Effector memory CD4-positive, alpha-beta T cell (primary cell): ENCODE data around the gene ABCA7.

Source experiments
- DNase-seq, 3 donors: peaks; one replicate each; pipeline ENCODE4 v3.0.0-alpha.2; 2020
- H3K27ac ChIP-seq: 2 replicates; pipeline ENCODE4 v1.7.0; 2013; ENCODE audit warnings: mild to moderate bottlenecking, low read length, moderate library complexity; ENCODE audit not compliant: insufficient read depth, poor library complexity, severe bottlenecking
- H3K27me3 ChIP-seq: replicated peaks from 2 replicates; pipeline ENCODE4 v1.7.0; 2013; ENCODE audit warnings: mild to moderate bottlenecking, low read length; ENCODE audit not compliant: insufficient read depth, control insufficient read depth, poor library complexity, severe bottlenecking
- H3K36me3 ChIP-seq: 2 replicates; pipeline ENCODE4 v1.7.0; 2013; ENCODE audit warnings: mild to moderate bottlenecking, low read length, moderate library complexity; ENCODE audit not compliant: control insufficient read depth, insufficient read depth
- H3K4me1 ChIP-seq: 2 replicates; pipeline ENCODE4 v1.7.0; 2013; ENCODE audit warnings: low read length, mild to moderate bottlenecking; ENCODE audit not compliant: control insufficient read depth, insufficient read depth, poor library complexity, severe bottlenecking
- H3K4me3 ChIP-seq: 2 replicates; pipeline ENCODE4 v1.7.0; 2013; ENCODE audit warnings: low read length, low read depth, mild to moderate bottlenecking; ENCODE audit not compliant: insufficient read depth, poor library complexity, severe bottlenecking
- H3K9me3 ChIP-seq: 2 replicates; pipeline ENCODE4 v1.7.0; 2013; ENCODE audit warnings: mild to moderate bottlenecking, low read length, moderate library complexity; ENCODE audit not compliant: control insufficient read depth

ABCA7 gene

DNA sequence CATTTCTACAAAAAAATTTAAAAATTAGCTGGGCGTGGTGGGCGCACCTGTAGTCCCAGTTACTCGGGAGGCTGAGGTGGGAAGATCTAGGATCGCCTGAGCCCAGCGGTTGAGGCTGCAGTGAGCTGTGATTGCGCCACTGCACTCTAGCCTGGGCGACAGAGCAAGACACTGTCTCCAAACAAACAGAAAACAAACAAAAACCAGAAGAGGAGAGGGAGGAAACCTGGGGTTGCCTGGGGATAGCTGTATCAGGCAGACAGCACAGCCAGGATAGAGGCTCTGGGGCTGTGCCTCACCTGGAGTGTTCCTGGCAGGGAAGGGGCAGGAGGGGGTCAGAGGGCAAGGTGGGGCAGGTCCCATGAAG lies 57.9 kb downstream of the ABCA7 start:
- H3K4me1 ChIP-seq, result peaks cover 35% of the 10 kb centered on the region
- no peak for DNase-seq
- no peak overlapping the region for H3K27ac ChIP-seq
- H3K36me3 ChIP-seq, result peaks cover 5% of the 10 kb centered on the region
- H3K9me3 ChIP-seq, result no peaks in the 10 kb centered on the region
- no peak overlapping the region for H3K4me3 ChIP-seq
- H3K27me3 ChIP-seq, result no peaks in the 10 kb centered on the region

DNA sequence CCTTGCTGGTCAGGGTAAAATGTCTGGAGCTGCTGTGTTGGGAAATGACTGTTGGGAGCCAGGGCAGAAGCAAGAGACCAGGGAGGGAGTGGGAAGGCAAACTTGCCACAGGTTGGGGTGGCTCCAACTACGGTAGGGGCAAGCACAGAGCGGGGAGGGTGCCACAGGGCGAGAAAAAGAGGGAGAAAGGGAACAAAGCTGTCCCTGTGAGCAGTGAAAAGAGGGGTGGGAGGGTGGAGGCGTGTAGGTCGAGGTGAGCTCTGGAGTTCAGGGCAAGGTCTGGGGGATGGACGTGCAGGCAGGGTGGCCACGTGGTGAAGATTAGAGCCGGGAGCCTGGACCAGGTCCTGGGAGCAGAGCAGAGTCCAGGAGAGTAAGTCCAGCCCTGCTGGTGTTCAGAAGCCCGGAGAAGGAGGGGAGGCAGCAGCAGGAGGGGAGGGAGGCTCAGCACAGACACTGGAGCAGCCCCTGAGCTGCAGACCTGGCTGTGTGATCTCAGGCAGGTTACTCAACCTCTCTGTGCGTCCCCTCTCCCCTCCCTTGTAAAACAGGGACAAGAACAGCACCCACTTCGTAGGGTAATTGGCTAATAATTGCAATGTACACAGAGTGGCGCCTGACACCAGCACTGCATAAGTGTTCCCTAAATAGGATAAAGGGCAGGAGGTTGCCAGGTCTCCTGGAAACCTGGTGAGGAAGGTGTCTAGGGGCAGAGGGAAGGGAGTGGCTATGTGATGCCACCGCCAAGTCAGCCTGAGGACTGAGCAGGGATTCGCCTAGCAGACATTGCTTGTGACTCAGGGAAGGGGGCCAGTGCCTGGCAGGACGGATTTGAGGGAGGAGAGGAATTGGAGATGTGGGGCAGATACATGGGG lies 58.5 kb downstream of the ABCA7 start:
- Histone ChIP-seq H3K27me3 (no peaks in the 10 kb centered on the region), H3K4me1 (peaks cover 40% of the 10 kb centered on the region), H3K4me3 (no peak overlapping the region), H3K36me3 (peaks cover 2% of the 10 kb centered on the region), H3K9me3 (no peaks in the 10 kb centered on the region), H3K27ac (no peak overlapping the region)
- DNase-seq, result no peak

DNA sequence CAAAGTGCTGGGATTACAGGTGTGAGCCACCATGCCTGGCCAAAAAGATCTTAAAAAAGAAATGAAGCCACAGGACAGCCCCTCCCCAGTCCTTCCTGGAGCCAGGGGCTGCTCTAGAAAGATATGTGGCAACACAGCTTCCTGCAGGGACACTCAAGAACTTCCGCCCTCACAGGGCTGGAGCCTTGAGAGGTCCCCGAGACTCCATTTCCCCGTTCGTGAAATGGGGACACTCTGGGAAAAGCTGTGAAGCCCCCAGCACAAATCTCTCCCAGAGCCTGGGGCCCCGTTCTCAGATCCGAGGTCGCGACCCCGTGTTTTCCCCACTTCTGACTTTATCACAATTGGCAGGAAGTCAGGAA lies 61.4 kb downstream of the ABCA7 start:
- Histone ChIP-seq H3K4me3 (no peak overlapping the region), H3K27me3 (no peaks in the 10 kb centered on the region), H3K4me1 (peaks cover 28% of the 10 kb centered on the region), H3K9me3 (no peaks in the 10 kb centered on the region), H3K27ac (peak overlapping the region; percentile 43), H3K36me3 (peaks cover 6% of the 10 kb centered on the region)
- DNase-seq, result no peak

DNA sequence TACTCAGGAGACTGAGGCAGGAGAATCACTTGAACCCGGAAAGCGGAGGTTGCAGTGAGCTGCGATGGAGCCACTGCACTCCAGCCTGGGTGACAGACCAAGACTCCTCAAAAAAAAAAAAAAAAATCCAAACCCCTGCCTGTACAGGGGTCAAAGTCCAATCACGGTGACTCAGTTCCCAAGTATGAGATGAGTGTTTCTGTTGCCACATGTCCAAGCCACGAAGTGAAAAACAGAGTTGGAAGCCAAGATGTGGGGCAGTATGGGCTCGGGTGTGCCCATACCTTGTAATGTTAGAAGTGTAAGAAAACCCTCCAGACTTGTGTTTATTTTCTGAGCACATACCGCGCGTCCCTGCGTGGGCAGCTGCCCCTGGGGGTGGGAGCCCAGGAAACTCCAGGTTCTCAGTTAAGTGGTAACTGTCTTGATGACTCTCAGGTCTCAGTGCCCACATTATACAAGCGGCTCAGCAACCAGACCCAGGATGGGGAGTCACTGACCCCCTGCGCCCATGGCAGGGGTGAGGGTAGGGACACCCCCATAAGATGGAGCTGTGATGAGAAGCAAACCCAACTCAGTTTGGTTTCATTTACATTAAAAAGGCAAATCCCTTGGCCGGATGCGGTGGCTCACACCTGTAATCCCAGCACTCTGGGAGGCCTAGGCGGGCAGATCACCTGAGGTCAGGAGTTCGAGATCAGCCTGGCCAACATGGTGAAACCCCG lies 62.7 kb downstream of the ABCA7 start:
- Histone ChIP-seq H3K9me3 (no peaks in the 10 kb centered on the region), H3K4me3 (no peak overlapping the region), H3K36me3 (peaks cover 19% of the 10 kb centered on the region), H3K4me1 (peaks cover 27% of the 10 kb centered on the region), H3K27me3 (no peaks in the 10 kb centered on the region), H3K27ac (peak overlapping the region; percentile 21)
- peak in 1 of 3 donors; percentile 53 for DNase-seq

DNA sequence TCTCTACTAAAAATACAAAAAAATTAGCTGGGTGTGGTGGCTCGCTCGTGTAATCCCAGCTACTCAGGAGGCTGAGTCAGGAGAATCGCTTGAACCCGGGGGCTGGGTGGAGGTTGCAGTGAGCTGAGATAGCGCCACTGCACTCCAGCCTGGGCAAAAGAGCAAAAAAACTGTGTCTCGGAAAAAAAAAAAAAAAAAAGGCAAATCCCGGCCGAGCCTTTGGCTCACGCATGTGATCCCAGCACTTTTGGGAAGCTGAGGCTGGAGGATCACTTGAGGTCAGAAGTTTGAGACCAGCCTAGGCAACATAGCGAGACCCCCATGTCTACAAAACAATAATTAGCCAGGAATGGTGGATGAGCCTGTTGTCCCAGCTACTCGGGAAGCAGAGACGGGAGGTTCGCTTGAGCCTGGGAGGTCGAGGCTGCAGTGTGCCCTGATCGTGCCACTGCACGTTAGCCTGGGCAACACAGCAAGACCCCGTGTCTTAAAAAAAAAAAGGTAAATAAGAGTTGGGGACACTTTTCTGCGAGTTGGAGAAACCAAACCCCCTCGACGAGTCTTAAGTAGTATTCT lies 63.3 kb downstream of the ABCA7 start:
- no peak overlapping the region for H3K4me3 ChIP-seq
- DNase-seq, result no peak
- H3K27me3 ChIP-seq, result no peaks in the 10 kb centered on the region
- peak overlapping the region; percentile 97 for H3K27ac ChIP-seq
- H3K36me3 ChIP-seq, result peaks cover 22% of the 10 kb centered on the region
- peaks cover 27% of the 10 kb centered on the region for H3K4me1 ChIP-seq
- H3K9me3 ChIP-seq, result no peaks in the 10 kb centered on the region

DNA sequence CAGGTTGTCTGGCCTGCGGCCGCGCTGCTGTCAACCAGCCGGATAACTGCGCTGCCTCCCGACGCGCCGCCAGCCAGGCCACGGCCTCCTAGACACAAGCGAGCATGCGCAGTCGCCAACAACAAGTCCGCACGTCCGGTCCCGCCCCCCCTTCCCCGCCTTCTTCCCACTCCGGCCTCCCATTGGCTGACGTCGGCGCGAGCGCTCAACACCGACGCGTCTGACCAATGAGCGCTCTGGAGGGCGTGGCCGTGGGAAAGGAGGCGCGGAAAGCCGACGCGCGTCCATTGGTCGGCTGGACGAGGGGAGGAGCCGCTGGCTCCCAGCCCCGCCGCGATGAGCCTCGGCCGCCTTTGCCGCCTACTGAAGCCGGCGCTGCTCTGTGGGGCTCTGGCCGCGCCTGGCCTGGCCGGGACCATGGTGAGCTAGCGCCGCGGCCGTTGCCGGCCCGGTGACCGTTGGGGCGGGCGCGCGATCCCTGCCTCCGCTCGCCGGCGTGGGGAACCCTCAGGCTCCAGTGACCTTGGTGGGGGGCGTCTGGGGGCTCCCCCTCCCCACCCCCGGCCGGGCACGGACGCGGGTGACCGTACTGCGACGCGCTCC lies 63.9 kb downstream of the ABCA7 start, which contains the start of gene GPX4:
GPX4 (plus strand) TSS at position 287 of the 603 bp plus-strand sequence; CDS start at position 337, 50 bp downstream.
- peaks cover 24% of the 10 kb centered on the region for H3K36me3 ChIP-seq
- peak within 1 kb of the TSS; percentile 97 for H3K27ac ChIP-seq
- H3K27me3 ChIP-seq, result no peaks in the 10 kb centered on the region
- H3K9me3 ChIP-seq, result no peaks in the 10 kb centered on the region
- H3K4me3 ChIP-seq, result peak within 1 kb of the TSS; percentile 95
- peaks cover 27% of the 10 kb centered on the region for H3K4me1 ChIP-seq
- DNase-seq, result peak; percentile 96 to 99 (median 98)

DNA sequence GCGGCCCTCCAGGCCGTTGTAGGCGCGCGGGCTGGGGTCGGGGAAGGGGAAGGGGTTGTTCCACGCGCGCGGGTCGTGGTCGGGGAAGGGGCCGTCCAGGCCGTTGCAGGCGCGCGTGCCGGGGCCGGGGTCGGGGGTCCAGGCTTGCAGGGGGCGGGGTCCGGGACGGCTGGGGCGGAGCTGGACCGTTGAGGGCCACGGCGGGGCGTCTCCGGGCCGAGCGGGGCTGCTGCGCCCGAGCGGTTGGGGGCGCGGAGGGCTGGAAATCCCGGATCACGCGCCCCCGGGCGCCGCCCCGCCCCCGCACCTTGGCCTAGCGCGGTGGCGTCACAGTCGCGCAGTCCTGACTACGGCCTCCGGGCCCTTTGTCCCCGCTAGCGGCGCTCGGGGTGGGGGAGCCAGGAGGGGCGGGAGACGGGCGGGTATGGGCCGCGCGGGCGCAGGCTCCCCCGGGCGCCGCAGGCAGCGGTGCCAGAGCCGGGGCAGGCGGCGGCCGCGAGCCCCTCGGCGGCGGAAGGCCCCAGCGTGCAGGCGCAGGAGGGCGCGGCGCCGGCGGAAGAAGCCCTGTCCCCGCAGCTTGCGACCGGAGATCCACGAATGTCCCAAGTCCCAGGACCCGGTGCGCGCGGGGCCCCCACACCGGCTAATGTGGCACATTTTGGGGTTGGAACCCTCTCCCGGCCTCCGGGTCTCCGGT lies 64.6 kb downstream of the ABCA7 start:
- Histone ChIP-seq H3K4me3 (peak overlapping the region; percentile 95), H3K27me3 (no peaks in the 10 kb centered on the region), H3K27ac (peak overlapping the region; percentile 97), H3K36me3 (peaks cover 30% of the 10 kb centered on the region), H3K9me3 (no peaks in the 10 kb centered on the region), H3K4me1 (peaks cover 27% of the 10 kb centered on the region)
- peak; percentile 68 to 71 (median 71) for DNase-seq

DNA sequence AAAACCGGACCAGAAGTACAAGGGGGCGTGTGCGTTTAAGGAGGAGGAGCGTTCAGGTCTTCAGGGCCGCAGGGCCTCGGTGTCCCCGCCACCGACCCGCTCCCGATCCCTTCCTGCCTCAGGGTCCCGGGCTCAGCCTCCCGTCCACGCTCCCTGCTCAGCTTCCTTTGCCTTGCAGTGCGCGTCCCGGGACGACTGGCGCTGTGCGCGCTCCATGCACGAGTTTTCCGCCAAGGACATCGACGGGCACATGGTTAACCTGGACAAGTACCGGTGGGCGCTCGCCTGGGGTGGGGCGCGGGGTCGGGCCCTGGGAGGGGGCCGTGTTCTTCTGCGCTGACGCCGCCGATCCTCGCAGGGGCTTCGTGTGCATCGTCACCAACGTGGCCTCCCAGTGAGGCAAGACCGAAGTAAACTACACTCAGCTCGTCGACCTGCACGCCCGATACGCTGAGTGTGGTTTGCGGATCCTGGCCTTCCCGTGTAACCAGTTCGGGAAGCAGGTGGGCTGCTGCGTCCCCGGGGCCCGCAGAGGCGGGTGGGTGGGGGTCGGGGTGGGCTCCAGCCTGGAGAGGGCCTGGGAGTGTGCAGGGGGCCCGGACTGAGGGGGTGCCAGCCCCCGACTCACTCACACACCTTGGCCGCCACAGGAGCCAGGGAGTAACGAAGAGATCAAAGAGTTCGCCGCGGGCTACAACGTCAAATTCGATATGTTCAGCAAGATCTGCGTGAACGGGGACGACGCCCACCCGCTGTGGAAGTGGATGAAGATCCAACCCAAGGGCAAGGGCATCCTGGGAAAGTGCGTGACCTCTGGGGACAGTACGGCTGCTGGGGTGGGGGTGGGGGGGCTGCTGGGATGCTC lies 65.3 kb downstream of the ABCA7 start:
- H3K27me3 ChIP-seq, result no peaks in the 10 kb centered on the region
- H3K36me3 ChIP-seq, result peaks cover 38% of the 10 kb centered on the region
- peaks cover 27% of the 10 kb centered on the region for H3K4me1 ChIP-seq
- H3K9me3 ChIP-seq, result no peaks in the 10 kb centered on the region
- H3K4me3 ChIP-seq, result peak overlapping the region; percentile 95
- H3K27ac ChIP-seq, result peak overlapping the region; percentile 97
- DNase-seq, result no peak
